Neural crest cell (in vitro differentiated cells): ENCODE measurements around the gene JOSD2. TPM values are rescaled to one million over a fixed set of nuclear protein-coding genes. Genes with fewer than 3 reads are reported as not detected.

Experiments used
- DNase-seq: peaks from one replicate; pipeline ENCODE4 v3.0.0; 2021; ENCODE audit warnings: low read depth, mixed read lengths, low spot score
- H3K27ac Mint-ChIP-seq: one replicate; pipeline ENCODE4 v1.8.0; 2021; ENCODE audit warnings: mild to moderate bottlenecking, mixed read lengths; ENCODE audit not compliant: unreplicated experiment
- H3K27me3 Mint-ChIP-seq: 2 replicates; pipeline ENCODE4 v1.8.0; 2021; ENCODE audit warnings: low read depth, mild to moderate bottlenecking, mixed read lengths
- H3K36me3 Mint-ChIP-seq: 2 replicates; pipeline ENCODE4 v1.8.0; 2021; ENCODE audit warnings: low read depth, mild to moderate bottlenecking, mixed read lengths
- H3K4me1 Mint-ChIP-seq: 2 replicates; pipeline ENCODE4 v1.8.0; 2021; ENCODE audit warnings: mixed read lengths
- H3K4me3 Mint-ChIP-seq: one replicate; pipeline ENCODE4 v1.8.0; 2021; ENCODE audit warnings: mild to moderate bottlenecking, mixed read lengths
- H3K9me3 Mint-ChIP-seq: 2 replicates; pipeline ENCODE4 v1.8.0; 2021; ENCODE audit warnings: mixed read lengths
- total RNA-seq: library from RNA; stranded (reverse); gene quantifications from 2 replicates; pipeline ENCODE4 v1.2.1, GENCODE V29; 2021
- TF ChIP-seq, protein P1 (sequence below): fragments of 200-600 bp; sonication (generic); conservative IDR thresholded peaks from 2 replicates; pipeline ENCODE4 v1.5.0; 2021; ENCODE audit warnings: antibody characterized with exemption, mild to moderate bottlenecking

The JOSD2 gene
- total RNA-seq, 1 donor from 2014 or later: 10.9 TPM

DNA sequence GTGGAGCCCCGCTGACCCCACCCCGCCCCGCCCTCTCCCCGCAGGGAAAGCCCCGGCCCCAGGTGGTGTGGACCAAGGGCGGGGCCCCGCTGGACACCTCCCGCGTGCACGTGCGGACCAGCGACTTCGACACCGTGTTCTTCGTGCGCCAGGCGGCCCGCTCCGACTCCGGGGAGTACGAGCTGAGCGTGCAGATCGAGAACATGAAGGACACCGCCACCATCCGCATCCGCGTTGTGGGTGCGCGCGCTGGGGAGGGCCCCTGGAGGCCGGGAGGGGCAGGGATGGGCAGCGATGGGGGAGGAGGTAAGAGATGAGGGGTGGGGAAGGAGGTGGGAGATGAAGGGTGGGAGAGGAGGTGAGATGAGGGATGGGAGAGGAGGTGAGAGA lies 51.9 kb downstream of the JOSD2 start:
- Mint-ChIP-seq H3K27ac (no peak overlapping the region), H3K36me3 (no peaks in the 10 kb centered on the region), H3K4me1 (peaks cover 8% of the 10 kb centered on the region), H3K4me3 (no peak overlapping the region), H3K9me3 (peaks cover 11% of the 10 kb centered on the region), H3K27me3 (peaks cover 14% of the 10 kb centered on the region)
- DNase-seq: no peak
- TF ChIP-seq, protein P1, sequence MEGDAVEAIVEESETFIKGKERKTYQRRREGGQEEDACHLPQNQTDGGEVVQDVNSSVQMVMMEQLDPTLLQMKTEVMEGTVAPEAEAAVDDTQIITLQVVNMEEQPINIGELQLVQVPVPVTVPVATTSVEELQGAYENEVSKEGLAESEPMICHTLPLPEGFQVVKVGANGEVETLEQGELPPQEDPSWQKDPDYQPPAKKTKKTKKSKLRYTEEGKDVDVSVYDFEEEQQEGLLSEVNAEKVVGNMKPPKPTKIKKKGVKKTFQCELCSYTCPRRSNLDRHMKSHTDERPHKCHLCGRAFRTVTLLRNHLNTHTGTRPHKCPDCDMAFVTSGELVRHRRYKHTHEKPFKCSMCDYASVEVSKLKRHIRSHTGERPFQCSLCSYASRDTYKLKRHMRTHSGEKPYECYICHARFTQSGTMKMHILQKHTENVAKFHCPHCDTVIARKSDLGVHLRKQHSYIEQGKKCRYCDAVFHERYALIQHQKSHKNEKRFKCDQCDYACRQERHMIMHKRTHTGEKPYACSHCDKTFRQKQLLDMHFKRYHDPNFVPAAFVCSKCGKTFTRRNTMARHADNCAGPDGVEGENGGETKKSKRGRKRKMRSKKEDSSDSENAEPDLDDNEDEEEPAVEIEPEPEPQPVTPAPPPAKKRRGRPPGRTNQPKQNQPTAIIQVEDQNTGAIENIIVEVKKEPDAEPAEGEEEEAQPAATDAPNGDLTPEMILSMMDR: no peak

DNA sequence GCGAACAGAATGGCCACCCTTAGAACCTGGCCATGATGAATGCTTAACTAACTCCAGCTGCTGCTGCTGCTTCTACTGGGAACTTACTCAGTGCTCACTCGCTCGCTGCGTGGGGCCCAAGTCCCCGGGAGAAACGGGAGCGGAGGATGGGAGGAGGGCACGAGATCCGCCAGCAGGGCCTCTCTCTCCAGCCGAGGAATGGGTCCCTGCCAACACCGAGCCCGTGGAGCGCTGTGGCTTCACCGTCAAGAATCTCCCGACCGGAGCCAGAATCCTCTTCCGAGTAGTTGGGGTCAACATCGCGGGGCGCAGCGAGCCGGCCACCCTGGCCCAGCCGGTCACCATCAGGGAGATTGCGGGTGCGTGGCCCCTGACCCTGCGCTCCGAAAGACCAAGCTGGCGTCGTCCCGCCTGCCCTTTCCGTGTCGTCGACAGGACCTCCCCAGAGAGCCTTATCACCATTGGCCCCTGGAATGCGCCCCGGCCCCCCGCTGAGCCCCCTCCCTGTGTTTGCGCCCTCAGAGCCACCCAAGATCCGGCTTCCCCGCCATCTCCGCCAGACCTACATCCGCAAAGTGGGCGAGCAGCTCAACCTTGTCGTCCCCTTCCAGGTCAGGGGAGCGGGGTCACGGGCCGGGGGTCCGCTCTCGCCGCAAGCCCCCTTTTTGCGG lies 52.5 kb downstream of the JOSD2 start:
- DNase-seq: no peak
- Mint-ChIP-seq H3K4me3 (no peak overlapping the region), H3K36me3 (no peaks in the 10 kb centered on the region), H3K27me3 (peaks cover 14% of the 10 kb centered on the region), H3K27ac (no peak overlapping the region), H3K9me3 (peaks cover 11% of the 10 kb centered on the region), H3K4me1 (peaks cover 6% of the 10 kb centered on the region)
- TF ChIP-seq, protein P1: no peak

DNA sequence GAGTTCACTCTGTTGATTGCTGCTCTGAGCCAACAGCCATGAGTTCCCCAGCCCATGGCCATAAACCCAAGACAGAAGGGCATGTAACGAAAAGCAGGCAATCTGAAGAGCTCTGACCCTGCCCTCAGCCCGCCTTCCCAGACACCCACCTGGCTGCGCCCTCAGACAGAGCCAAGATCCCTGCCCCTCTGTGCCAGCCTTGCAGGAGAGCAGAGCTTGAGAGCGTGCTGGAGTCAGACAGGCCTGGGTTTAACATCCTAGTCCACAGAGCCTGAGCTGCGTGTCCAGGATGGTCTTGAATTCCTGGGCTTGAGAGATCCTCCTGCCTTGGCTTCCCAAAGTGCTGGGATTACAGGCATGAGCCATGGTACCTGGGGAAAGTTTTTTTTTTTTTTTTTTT lies 53.7 kb downstream of the JOSD2 start:
- Mint-ChIP-seq H3K9me3 (peaks cover 11% of the 10 kb centered on the region), H3K36me3 (no peaks in the 10 kb centered on the region), H3K4me3 (no peak overlapping the region), H3K4me1 (peaks cover 6% of the 10 kb centered on the region), H3K27ac (no peak overlapping the region), H3K27me3 (peaks cover 14% of the 10 kb centered on the region)
- no peak for DNase-seq
- TF ChIP-seq, protein P1: no peak

Other genes with a start within 250 kb of the JOSD2 start
- gene KCNC3, start 181.8 kb downstream of the JOSD2 start, total RNA-seq: 4.0 and 4.2 TPM in 2 replicates
- 0.96 and 1.0 TPM in 2 replicates for gene NAPSA, start 145.6 kb downstream of the JOSD2 start, total RNA-seq
- 21.8 and 22.8 TPM in 2 replicates for gene NR1H2, start 134.7 kb downstream of the JOSD2 start, total RNA-seq
- 151 and 160 TPM in 2 replicates for gene POLD1, start 126.8 kb downstream of the JOSD2 start, total RNA-seq
- gene SPIB, start 92.3 kb downstream of the JOSD2 start, total RNA-seq: not detected in 2 replicates
- not detected in 2 replicates for gene MYBPC2, start 78.3 kb downstream of the JOSD2 start, total RNA-seq
- 125 and 129 TPM in 2 replicates for gene EMC10, start 34.7 kb downstream of the JOSD2 start, total RNA-seq
- 1.1 and 1.3 TPM in 2 replicates for gene GARIN5A, start 34.3 kb downstream of the JOSD2 start, total RNA-seq
- gene ASPDH, start 2.7 kb upstream of the JOSD2 start, total RNA-seq: 1.2 TPM in 1 of 2 replicates, not detected in the other
- 42.5 and 50.2 TPM in 2 replicates for gene LRRC4B, start 57.2 kb upstream of the JOSD2 start, total RNA-seq
- gene SYT3, start 128.7 kb upstream of the JOSD2 start, total RNA-seq: 1.4 and 2.0 TPM in 2 replicates
- gene C19orf81, start 138.3 kb upstream of the JOSD2 start, total RNA-seq: 7.9 and 9.2 TPM in 2 replicates
- 6.7 and 6.8 TPM in 2 replicates for gene SHANK1, start 208.6 kb upstream of the JOSD2 start, total RNA-seq
- 7.6 and 7.9 TPM in 2 replicates for gene CLEC11A, start 212.2 kb upstream of the JOSD2 start, total RNA-seq